H9 (cell line): Measurements from ENCODE around the gene APBB3. TPM values are rescaled to one million over a fixed set of nuclear protein-coding genes. Genes with fewer than 3 reads are reported as not detected.

Experiments
- DNase-seq: peaks from one replicate; pipeline ENCODE4 v3.0.0-alpha.2; 2017
- H2AFZ ChIP-seq: one replicate; pipeline ENCODE4 v1.6.1; 2013; ENCODE audit warnings: mild to moderate bottlenecking, low read length, control low read depth, moderate library complexity
- H2AK5ac ChIP-seq: 2 replicates; pipeline ENCODE4 v1.6.1; 2013; ENCODE audit warnings: low read length, control low read depth, mixed read lengths; ENCODE audit not compliant: insufficient read length
- H2BK120ac ChIP-seq: one replicate; pipeline ENCODE4 v1.6.1; 2013; ENCODE audit warnings: low read depth, mild to moderate bottlenecking, low read length, control low read depth, inconsistent platforms; ENCODE audit not compliant: poor library complexity, severe bottlenecking
- H2BK12ac ChIP-seq: 2 replicates; pipeline ENCODE4 v1.6.1; 2013; ENCODE audit warnings: low read length, control low read depth, mixed read lengths, low read depth; ENCODE audit not compliant: insufficient read length
- H2BK15ac ChIP-seq: 2 replicates; pipeline ENCODE4 v1.6.1; 2013; ENCODE audit warnings: low read depth, low read length, control low read depth
- H2BK20ac ChIP-seq: one replicate; pipeline ENCODE4 v1.6.1; 2013; ENCODE audit warnings: low read depth, mild to moderate bottlenecking, low read length, control low read depth, inconsistent platforms; ENCODE audit not compliant: poor library complexity, severe bottlenecking
- H2BK5ac ChIP-seq: 2 replicates; pipeline ENCODE4 v1.6.1; 2013; ENCODE audit warnings: low read length, control low read depth, mixed read lengths; ENCODE audit not compliant: insufficient read length
- H3K14ac ChIP-seq: 2 replicates; pipeline ENCODE4 v1.6.1; 2013; ENCODE audit warnings: low read length, control low read depth; ENCODE audit not compliant: insufficient read depth
- H3K18ac ChIP-seq: 2 replicates; pipeline ENCODE4 v1.6.1; 2013; ENCODE audit warnings: low read depth, mild to moderate bottlenecking, mixed read lengths, low read length, control low read depth; ENCODE audit not compliant: insufficient read length
- H3K23ac ChIP-seq: 2 replicates; pipeline ENCODE4 v1.6.1; 2013; ENCODE audit warnings: low read length, control low read depth, mixed read lengths, low read depth; ENCODE audit not compliant: insufficient read length
- H3K23me2 ChIP-seq: 2 replicates; pipeline ENCODE4 v1.6.1; 2013; ENCODE audit warnings: low read depth, mild to moderate bottlenecking, mixed read lengths, low read length, control low read depth; ENCODE audit not compliant: insufficient read length, poor library complexity, severe bottlenecking
- H3K27ac ChIP-seq: 2 replicates; pipeline ENCODE4 v1.5.1; 2013; ENCODE audit warnings: low read length, control low read depth, mixed read lengths, low read depth; ENCODE audit not compliant: insufficient read length
- H3K27me3 ChIP-seq: 2 replicates; pipeline ENCODE4 v1.6.1; 2013; ENCODE audit warnings: low read length, control low read depth, inconsistent platforms; ENCODE audit not compliant: insufficient read depth
- H3K4ac ChIP-seq: 2 replicates; pipeline ENCODE4 v1.6.1; 2013; ENCODE audit warnings: low read depth, mild to moderate bottlenecking, control low read depth, inconsistent platforms, low read length, moderate library complexity
- H3K4me1 ChIP-seq: 2 replicates; pipeline ENCODE4 v1.6.1; 2013; ENCODE audit warnings: low read length, control low read depth, inconsistent platforms; ENCODE audit not compliant: insufficient read depth
- H3K4me2 ChIP-seq: 2 replicates; pipeline ENCODE4 v1.6.1; 2013; ENCODE audit warnings: low read length, control low read depth, mixed read lengths; ENCODE audit not compliant: insufficient read length, insufficient read depth
- H3K56ac ChIP-seq: 2 replicates; pipeline ENCODE4 v1.6.1; 2013; ENCODE audit warnings: low read depth, mild to moderate bottlenecking, mixed read lengths, low read length, control low read depth; ENCODE audit not compliant: insufficient read length
- H3K79me1 ChIP-seq: 2 replicates; pipeline ENCODE4 v1.6.1; 2013; ENCODE audit warnings: low read depth, mild to moderate bottlenecking, moderate library complexity, low read length, control low read depth, inconsistent platforms; ENCODE audit not compliant: insufficient read depth, poor library complexity, severe bottlenecking
- H3K79me2 ChIP-seq: 2 replicates; pipeline ENCODE4 v1.6.1; 2013; ENCODE audit warnings: low read length, control low read depth, inconsistent platforms; ENCODE audit not compliant: insufficient read depth
- H3K9ac ChIP-seq: 2 replicates; pipeline ENCODE4 v1.6.1; 2013; ENCODE audit warnings: low read length, control low read depth, mixed read lengths; ENCODE audit not compliant: insufficient read length; ENCODE audit errors: extremely low read depth
- H3K9me3 ChIP-seq: one replicate; pipeline ENCODE4 v1.6.1; 2013; ENCODE audit warnings: low read depth, low read length, inconsistent platforms; ENCODE audit not compliant: control insufficient read depth
- H3T11ph ChIP-seq: one replicate; pipeline ENCODE4 v1.6.1; 2013; ENCODE audit warnings: mild to moderate bottlenecking, low read length, control low read depth, inconsistent platforms
- H4K20me1 ChIP-seq: one replicate; pipeline ENCODE4 v1.6.1; 2013; ENCODE audit not compliant: control insufficient read depth, insufficient read length, insufficient read depth
- H4K5ac ChIP-seq: 2 replicates; pipeline ENCODE4 v1.6.1; 2013; ENCODE audit warnings: low read depth, mild to moderate bottlenecking, mixed read lengths, low read length, control low read depth; ENCODE audit not compliant: insufficient read length
- H4K8ac ChIP-seq: replicated peaks from 2 replicates; pipeline ENCODE4 v1.6.1; 2013; ENCODE audit warnings: low read length, control low read depth, mixed read lengths, low read depth; ENCODE audit not compliant: insufficient read length
- H4K91ac ChIP-seq: 2 replicates; pipeline ENCODE4 v1.6.1; 2013; ENCODE audit warnings: low read depth, mild to moderate bottlenecking, moderate library complexity, mixed read lengths, low read length, control low read depth; ENCODE audit not compliant: insufficient read length
- H3K27ac Mint-ChIP-seq, 3 experiments: 2 replicates in 2 of 3; 3 replicates in 1 of 3; pipeline ENCODE4 v1.8.0; 2020 to 2021; ENCODE audit warnings: mixed read lengths in 3 of 3, mild to moderate bottlenecking in 1 of 3, moderate library complexity in 1 of 3
- H3K27me3 Mint-ChIP-seq: 2 replicates; pipeline ENCODE4 v1.8.0; 2021; ENCODE audit warnings: low read depth, mild to moderate bottlenecking, moderate library complexity, mixed read lengths
- H3K36me3 Mint-ChIP-seq, 3 experiments: 2 replicates in 2 of 3; 3 replicates in 1 of 3; pipeline ENCODE4 v1.8.0; 2020 to 2021; ENCODE audit warnings: low read depth in 3 of 3, mixed read lengths in 3 of 3; ENCODE audit not compliant: insufficient read depth in 1 of 3
- H3K4me1 Mint-ChIP-seq, 2 experiments: 2 replicates each; pipeline ENCODE4 v1.8.0; 2020; ENCODE audit warnings: mixed read lengths in 2 of 2
- H3K4me3 Mint-ChIP-seq, 2 experiments: 2 replicates in 1 of 2; 3 replicates in 1 of 2; pipeline ENCODE4 v1.8.0; 2020 to 2021; ENCODE audit warnings: mild to moderate bottlenecking in 2 of 2, mixed read lengths in 2 of 2, moderate library complexity in 1 of 2
- H3K9me3 Mint-ChIP-seq, 2 experiments: 2 replicates in 1 of 2; 3 replicates in 1 of 2; pipeline ENCODE4 v1.8.0; 2020; ENCODE audit warnings: mild to moderate bottlenecking in 2 of 2, mixed read lengths in 2 of 2, moderate library complexity in 1 of 2
- WGBS: extraction: QIAGEN DNeasy Blood & Tissue Kit; methylation state at CpG from one replicate; pipeline ENCODE4 v1.1.7; 2013; ENCODE audit warnings: missing lambda C conversion rate, low lambda C conversion rate, mixed read lengths; ENCODE audit not compliant: insufficient read length; ENCODE audit errors: extremely low coverage; 5-methylcytosine and 5-hydroxymethylcytosine counted together
- total RNA-seq: library from RNA; stranded (reverse); gene quantifications from 2 replicates; pipeline ENCODE4 v1.2.1, GENCODE V29; 2021
- TF ChIP-seq, protein P1 (sequence below): fragments of 200-600 bp; sonication (generic); conservative IDR thresholded peaks from 3 replicates; pipeline ENCODE4 v1.8.0; 2021; ENCODE audit warnings: antibody characterized with exemption, mild to moderate bottlenecking

APBB3 gene
- total RNA-seq, 1 experiment from 2014 or later, result 23.8 TPM

DNA sequence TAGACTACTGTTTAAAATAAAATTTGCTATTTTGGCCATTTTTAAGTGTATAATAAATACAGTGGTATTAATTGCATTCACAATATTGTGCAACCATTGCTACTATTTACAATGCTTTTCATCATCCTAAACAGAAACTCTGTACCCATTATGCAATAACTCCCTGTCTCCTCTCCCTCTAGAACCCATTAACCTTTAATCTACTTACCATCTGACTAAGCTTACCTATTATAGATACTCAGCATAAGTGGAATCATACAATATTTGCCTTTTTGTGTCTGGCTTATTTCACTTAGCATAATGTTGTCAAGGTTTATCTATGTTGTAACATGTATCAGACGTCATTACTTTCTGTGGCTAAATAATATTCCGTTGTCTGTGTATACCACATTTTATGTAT lies 42.6 kb upstream of the APBB3 start:
- Mint-ChIP-seq H3K9me3 (peaks cover 36 to 57% of the 10 kb centered on the region in 2 experiments), H3K4me3 (no peak overlapping the region), H3K36me3 (no peaks in the 10 kb centered on the region), H3K4me1 (no peaks in the 10 kb centered on the region), H3K27me3 (peaks cover 2% of the 10 kb centered on the region; the same call in 1 of the 2 replicates), H3K27ac (no peak overlapping the region)
- no peak overlapping the region for H2BK15ac ChIP-seq
- H3K9me3 ChIP-seq, result no peaks in the 10 kb centered on the region
- no peak overlapping the region for H2BK12ac ChIP-seq
- H3K23ac ChIP-seq, result no peak overlapping the region
- no peak overlapping the region for H4K5ac ChIP-seq
- H2BK20ac ChIP-seq, result no peak overlapping the region
- DNase-seq, result no peak
- H3K79me2 ChIP-seq, result no peaks in the 10 kb centered on the region
- H3K4me2 ChIP-seq, result no peak overlapping the region
- TF ChIP-seq, protein P1, sequence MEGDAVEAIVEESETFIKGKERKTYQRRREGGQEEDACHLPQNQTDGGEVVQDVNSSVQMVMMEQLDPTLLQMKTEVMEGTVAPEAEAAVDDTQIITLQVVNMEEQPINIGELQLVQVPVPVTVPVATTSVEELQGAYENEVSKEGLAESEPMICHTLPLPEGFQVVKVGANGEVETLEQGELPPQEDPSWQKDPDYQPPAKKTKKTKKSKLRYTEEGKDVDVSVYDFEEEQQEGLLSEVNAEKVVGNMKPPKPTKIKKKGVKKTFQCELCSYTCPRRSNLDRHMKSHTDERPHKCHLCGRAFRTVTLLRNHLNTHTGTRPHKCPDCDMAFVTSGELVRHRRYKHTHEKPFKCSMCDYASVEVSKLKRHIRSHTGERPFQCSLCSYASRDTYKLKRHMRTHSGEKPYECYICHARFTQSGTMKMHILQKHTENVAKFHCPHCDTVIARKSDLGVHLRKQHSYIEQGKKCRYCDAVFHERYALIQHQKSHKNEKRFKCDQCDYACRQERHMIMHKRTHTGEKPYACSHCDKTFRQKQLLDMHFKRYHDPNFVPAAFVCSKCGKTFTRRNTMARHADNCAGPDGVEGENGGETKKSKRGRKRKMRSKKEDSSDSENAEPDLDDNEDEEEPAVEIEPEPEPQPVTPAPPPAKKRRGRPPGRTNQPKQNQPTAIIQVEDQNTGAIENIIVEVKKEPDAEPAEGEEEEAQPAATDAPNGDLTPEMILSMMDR, result no peak
- no peak overlapping the region for H2AFZ ChIP-seq
- H3K23me2 ChIP-seq, result no peaks in the 10 kb centered on the region
- H4K8ac ChIP-seq, result no peak overlapping the region
- H3K4me1 ChIP-seq, result no peaks in the 10 kb centered on the region
- no peak overlapping the region for H3K14ac ChIP-seq
- no peak overlapping the region for H3T11ph ChIP-seq
- WGBS, result no CpG with 5 or more reads among the region's 2 CpGs
- H4K20me1 ChIP-seq, result no peaks in the 10 kb centered on the region
- no peak overlapping the region for H4K91ac ChIP-seq
- no peak overlapping the region for H3K27ac ChIP-seq
- no peak overlapping the region for H2BK5ac ChIP-seq
- no peak overlapping the region for H3K18ac ChIP-seq
- H3K9ac ChIP-seq, result no peak overlapping the region
- no peak overlapping the region for H2AK5ac ChIP-seq
- no peak overlapping the region for H3K4ac ChIP-seq
- no peaks in the 10 kb centered on the region for H3K27me3 ChIP-seq
- no peak overlapping the region for H2BK120ac ChIP-seq
- no peaks in the 10 kb centered on the region for H3K79me1 ChIP-seq
- no peak overlapping the region for H3K56ac ChIP-seq
